Stimulated activated CD8-positive, alpha-beta memory T cell treated with anti-CD3 and anti-CD28 coated beads, Interleukin-12 subunit alpha, Interleukin-12 subunit beta, amount 100 ng/mL, for 1 hour (primary cell): ENCODE measurements around the gene GDF2.
A peak's percentile ranks its signal among the peaks of the same experiment; 100 is the strongest.

Experiments
- DNase-seq: peaks from one replicate; pipeline ENCODE4 v3.0.0-alpha.2; 2020; ENCODE audit warnings: low read depth

GDF2 gene

GRCh38 chr10:47291682-47292081 lies 30.6 kb upstream of the GDF2 start:
- no peak for DNase-seq

GRCh38 chr10:47294057-47294456 lies 28.2 kb upstream of the GDF2 start:
- DNase-seq, result no peak

GRCh38 chr10:47294501-47294900 lies 27.8 kb upstream of the GDF2 start:
- DNase-seq, result no peak

GRCh38 chr10:47295411-47295810 lies 26.8 kb upstream of the GDF2 start:
- DNase-seq, result no peak

GRCh38 chr10:47296156-47296894 lies 25.9 kb upstream of the GDF2 start:
- DNase-seq, result no peak

- DNase-seq, result no peak
Measured at GRCh38 chr10:47296941-47297340, 25.3 kb upstream of the GDF2 start.

- DNase-seq, result no peak
Measured at GRCh38 chr10:47297866-47298540, 24.3 kb upstream of the GDF2 start.

GRCh38 chr10:47298715-47299114 lies 23.5 kb upstream of the GDF2 start:
- DNase-seq, result no peak

GRCh38 chr10:47299611-47300428 lies 22.4 kb upstream of the GDF2 start, which contains the start of gene GDF10:
Gene GDF10 (plus strand): TSS chr10:47300197. CDS start chr10:47300652, 455 bp downstream.
- no peak for DNase-seq

GRCh38 chr10:47300429-47300931 lies 21.8 kb upstream of the GDF2 start:
- no peak for DNase-seq

- DNase-seq, result no peak
Measured at GRCh38 chr10:47301833-47302232, 20.4 kb upstream of the GDF2 start.

GRCh38 chr10:47303105-47303504 lies 19.1 kb upstream of the GDF2 start:
- DNase-seq, result no peak

GRCh38 chr10:47303866-47304265 lies 18.4 kb upstream of the GDF2 start:
- DNase-seq, result no peak

- DNase-seq, result no peak
Measured at GRCh38 chr10:47305566-47305965, 16.7 kb upstream of the GDF2 start.

GRCh38 chr10:47306387-47307210 lies 15.7 kb upstream of the GDF2 start:
- no peak for DNase-seq

- DNase-seq, result no peak
Measured at GRCh38 chr10:47307381-47307780, 14.9 kb upstream of the GDF2 start.

- DNase-seq, result no peak
Measured at GRCh38 chr10:47308775-47309174, 13.5 kb upstream of the GDF2 start.

- no peak for DNase-seq
Measured at GRCh38 chr10:47309408-47310089, 12.7 kb upstream of the GDF2 start.

- no peak for DNase-seq
Measured at GRCh38 chr10:47310090-47310505, 12.2 kb upstream of the GDF2 start.

- DNase-seq, result peak; percentile 16
Measured at GRCh38 chr10:47311193-47311931, 10.9 kb upstream of the GDF2 start.
